DMS153 treated with DMSO at 0.1 percent for 48 hours (cell line): ENCODE data around the gene GRIK1.

Source experiments
- DNase-seq: peaks from one replicate; lab custom pipeline; 2025; ENCODE audit not compliant: unreplicated experiment; lab: John Stamatoyannopoulos, UW

The GRIK1 gene

GRCh38 chr21:29675451-29675850 is 264.3 kb downstream of the GRIK1 start:
- DNase-seq = no peak

DNA sequence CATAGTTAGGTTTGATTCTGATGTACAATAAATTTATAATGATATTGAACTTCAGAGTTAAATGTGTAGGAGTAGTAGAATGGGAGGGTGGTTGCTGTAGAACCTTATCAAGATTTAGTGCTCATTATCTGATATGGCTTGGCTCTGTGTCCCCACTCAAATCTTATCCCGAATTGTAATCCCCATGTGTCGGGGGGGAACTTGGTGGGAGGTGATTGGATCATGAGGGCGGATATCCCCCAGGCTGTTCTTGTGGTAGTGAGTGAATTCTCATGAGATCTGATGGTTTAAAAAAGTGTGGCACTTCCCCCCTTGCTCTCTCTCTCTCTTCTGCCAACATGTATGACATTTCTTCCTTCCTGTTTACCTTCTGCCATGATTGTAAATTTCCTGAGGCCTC is 265.5 kb downstream of the GRIK1 start:
- no peak for DNase-seq

- no peak for DNase-seq
Observed at GRCh38 chr21:29673096-29673610, 266.6 kb downstream of the GRIK1 start.

DNA sequence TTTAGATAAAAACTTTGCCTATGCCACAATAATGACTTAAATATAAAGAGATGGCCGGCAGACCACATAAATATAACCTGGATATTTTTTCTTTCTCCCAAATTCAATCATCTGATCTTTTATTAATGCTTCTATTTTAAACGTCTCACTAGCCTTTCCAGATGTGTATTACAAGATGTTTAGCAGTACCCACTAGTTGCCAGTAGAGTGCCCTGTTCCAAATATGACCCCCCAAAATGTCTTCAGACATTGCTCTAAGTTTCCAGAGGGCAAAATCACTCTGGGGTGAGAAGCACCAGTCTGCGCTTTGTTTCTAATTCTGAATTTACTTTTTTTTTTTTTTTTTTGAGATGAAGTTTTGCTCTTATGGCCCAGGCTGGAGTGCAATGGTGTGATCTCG is 268.1 kb downstream of the GRIK1 start:
- DNase-seq = no peak

GRCh38 chr21:29670228-29670627 is 269.6 kb downstream of the GRIK1 start:
- no peak for DNase-seq

- no peak for DNase-seq
Observed at GRCh38 chr21:29669416-29669815, 270.4 kb downstream of the GRIK1 start.

DNA sequence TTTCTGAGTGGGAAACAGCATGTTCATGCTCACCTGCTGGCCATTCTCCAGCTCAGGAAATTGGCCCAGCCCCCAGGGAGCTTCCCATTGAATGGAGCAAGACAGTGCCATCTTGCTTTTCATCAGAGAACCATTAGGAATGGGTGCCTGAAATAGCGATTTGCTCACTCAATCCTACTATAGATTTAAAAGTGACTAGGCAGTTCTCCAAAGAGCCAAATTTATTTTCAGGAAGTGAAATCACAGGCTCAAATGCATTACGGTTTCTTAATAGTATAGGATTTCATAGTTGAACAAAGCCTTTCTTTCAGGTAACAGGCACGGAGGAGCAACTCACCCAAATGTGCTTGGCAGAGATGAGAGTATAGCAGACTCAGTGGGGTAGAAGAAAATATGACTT is 272.1 kb downstream of the GRIK1 start:
- DNase-seq = no peak

GRCh38 chr21:29664615-29665014 is 275.2 kb downstream of the GRIK1 start:
- no peak for DNase-seq

DNA sequence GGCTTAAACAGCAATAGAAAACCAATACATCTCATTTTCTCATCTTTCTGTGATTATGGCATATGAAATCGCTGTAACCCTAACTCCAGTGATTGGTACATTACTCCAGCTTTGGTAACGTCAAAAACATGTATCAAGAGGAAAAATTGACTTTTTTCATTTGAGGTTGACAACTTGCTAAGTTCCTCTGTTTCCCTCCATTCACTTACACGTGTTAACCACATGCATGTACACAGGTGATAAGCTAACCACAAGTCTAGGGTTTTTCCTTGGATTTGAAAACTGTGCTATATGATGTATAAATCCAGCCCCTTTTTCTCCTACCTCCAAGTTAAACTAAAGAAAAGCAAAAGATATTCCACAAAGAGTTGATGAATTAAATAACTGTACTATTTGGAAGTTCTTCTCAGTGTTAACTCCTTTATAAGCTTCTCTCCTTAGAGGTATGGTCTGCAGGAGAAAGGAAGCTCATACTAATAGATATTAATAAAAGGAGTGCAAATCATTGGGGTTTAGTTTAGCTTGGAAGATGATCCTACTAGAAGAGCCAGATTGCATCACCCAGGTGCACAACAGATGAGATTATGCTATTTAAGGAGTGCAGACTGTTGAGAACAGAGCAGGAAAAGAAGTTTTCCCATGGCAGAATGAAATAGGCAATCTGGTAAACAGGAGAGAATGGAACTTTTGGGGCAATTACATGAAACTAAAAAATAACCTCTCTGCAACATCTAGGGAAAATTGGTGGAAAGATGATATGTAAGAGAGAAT is 277.9 kb downstream of the GRIK1 start:
- no peak for DNase-seq

DNA sequence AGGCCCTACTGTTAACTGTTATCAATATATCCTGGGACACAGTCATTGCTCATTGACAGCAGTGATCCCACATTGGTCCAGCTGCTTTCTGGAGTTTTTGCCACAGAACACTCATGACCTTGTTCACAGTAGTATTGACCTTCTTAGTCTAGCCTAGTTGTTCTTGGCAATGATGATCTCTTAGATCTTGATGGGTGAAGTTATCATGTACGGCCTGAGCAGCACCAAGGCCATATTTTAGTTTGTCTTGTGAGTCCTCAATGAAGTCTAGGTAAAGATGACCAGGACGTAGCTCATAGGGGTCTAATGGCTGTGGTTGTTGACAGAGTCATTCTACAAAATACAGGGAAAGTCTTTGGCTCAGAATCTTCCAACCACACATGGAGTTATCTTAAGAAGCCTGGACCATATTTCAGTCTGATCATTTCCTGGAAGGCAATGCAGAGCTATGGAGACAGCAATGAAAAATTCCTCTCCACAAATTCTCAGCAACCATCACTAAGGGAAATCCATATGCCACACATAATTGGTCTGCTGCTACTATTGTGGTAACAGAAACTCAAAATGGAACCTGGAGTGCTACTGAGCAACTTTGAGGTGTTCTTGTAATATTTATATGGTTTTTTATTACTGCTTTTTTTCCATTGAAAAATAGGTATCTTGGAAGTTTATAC is 279.6 kb downstream of the GRIK1 start:
- no peak for DNase-seq

- DNase-seq = no peak
Observed at GRCh38 chr21:29658934-29659203, 280.9 kb downstream of the GRIK1 start.

- DNase-seq = no peak
Observed at GRCh38 chr21:29658177-29658933, 281.4 kb downstream of the GRIK1 start.

DNA sequence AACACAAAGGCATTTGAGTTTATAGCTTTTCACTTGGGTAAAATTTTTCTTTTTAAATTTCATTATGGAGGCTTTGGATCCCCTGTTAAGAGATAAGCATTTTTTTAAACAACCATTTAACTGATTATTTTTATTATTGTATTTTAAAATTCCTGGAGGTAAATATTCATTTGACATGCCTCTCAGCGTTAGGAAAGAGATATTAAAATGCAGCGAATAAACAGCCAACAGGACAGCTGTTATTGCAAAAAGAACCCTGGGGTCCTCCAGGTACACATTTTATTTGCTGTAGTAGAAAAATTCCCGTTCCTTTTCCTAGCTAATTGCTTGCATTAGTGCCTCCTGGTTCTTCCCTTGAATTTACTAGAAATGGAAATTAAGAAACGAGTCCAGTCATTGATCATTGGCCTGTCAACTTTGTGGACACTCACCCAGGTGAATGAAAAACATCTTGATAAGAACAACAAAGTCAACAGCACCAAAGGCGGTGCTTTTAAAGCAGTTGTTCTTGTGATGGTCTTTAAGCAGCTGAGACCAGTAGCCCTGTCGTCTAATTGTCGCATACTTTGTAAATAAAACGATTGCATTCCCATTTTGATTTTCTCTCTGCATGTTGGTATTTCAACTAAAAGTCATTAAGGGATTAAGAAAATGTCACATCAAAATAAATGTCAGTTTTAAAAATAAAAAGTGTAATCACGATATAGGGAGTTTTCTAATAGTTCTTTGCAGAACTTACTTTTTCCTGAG is 282.4 kb downstream of the GRIK1 start:
- no peak for DNase-seq

DNA sequence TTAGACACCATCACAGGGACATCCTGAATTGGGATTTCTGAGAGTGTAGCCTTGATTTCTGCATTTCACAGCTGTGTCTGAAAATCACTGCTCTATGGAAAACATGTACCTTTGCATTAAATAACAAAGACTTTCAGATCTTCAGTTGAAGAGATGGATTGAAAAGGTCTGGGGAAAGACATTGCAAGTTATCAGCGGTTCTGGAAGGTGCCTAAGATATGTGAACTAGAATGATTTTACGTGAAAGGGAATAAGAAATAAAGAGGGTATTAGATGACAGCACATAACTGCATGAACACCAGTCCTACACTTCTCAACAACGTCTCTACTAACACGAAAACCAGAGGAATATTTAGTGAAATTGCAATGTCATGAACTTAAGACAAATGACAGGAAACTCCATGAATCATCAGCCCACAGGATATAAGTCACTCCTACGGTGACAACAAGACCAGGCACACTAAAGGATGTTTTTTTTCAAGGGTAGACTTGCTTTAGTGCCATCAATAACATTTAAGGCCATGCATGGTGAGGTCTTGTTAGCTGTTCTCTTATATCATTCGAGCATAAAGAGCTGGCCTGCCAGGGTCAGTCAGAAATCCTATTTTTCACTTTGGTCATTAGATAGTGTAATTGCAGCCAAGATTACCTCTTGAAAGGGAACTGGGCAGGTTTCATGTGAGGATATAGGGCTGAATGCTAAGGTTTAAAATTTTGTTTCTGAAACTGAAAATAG is 283.1 kb downstream of the GRIK1 start:
- no peak for DNase-seq

DNA sequence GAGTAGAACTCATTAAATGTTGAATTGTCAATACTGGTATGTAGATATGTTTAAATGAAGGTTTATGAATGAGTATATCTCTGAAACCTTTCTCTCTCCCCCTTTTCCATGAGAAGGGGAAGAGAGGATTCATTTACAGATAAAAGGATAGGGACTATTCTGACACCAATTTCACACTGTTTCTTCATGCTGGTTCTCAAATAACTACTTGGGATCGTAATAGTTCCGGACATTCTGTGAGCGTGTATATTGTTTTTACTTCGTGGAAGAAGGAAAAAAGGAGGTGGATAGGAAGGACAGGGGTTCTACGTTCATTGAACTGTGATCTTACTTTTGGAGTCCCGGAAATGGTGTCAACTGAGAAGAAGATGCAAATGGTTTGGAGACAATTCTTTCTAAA is 284.2 kb downstream of the GRIK1 start:
- DNase-seq = no peak

- no peak for DNase-seq
Observed at GRCh38 chr21:29654855-29655254, 284.9 kb downstream of the GRIK1 start.

- DNase-seq = no peak
Observed at GRCh38 chr21:29654203-29654602, 285.6 kb downstream of the GRIK1 start.

DNA sequence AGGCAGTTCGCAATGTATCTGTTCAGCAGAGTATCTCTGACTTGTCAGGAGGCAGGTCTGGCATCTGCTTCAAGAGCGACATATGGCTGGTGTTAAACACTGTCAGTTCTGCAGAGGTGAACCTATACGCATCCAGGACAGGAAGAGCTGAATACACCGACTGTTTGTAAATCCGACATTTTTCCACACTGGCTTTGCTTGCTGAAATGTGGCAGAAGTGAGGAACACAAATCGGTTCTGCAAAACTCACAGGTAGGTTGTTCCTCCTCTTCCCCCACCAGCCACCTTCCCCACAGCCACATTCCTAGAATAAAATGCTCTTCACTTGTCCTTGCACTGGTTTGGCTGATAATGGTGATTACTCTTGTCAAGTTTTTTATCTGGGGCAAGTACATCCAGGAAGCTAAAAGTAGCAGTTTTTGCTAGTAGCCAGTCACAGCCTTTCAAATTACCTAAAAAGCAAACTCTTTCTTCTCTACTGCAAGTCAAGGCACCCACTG is 289.2 kb downstream of the GRIK1 start:
- DNase-seq = no peak

GRCh38 chr21:29649406-29649814 is 290.4 kb downstream of the GRIK1 start:
- no peak for DNase-seq

DNA sequence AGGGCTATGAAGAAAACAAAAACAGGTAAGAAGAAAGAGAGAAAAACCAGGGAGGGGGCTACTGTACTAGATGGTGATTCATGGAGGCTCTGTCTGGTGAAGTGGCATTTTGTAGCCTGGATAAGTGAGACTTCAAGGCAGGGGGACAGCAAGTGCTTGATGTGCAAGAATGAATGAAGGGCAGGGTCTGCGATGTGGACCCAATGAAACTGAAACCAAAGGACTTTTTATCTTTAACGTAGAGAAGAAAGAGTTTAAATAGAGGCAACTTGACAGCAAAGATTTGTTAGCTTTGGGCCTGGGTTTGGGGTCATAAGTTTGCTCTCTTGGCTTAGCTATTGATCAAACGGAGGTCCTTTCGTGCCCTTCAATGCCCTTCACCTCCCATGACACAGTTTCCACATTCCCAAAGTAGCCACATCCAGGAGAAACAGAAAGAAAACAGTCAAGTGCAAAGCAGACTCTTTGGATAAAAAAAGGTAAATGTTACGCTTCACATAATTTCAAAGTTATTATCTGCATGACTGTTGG is 291.0 kb downstream of the GRIK1 start:
- DNase-seq = no peak
